GM21786 (cell line): ENCODE results near the gene CNST.
"Not testable (repeated sequence)": the region's sequence is repeated elsewhere in the genome, so short reads cannot be mapped to it uniquely, and the experiment has no call there.

ENCODE experiments used
- ATAC-seq: cut with Tn5 transposase; IDR thresholded peaks from one replicate; pipeline ENCODE4 v1.9.1; 2021; ENCODE audit not compliant: unreplicated experiment

CNST gene

GRCh38 chr1:246705368-246705767 lies 139.1 kb downstream of the CNST start:
- ATAC-seq: no peak

DNA sequence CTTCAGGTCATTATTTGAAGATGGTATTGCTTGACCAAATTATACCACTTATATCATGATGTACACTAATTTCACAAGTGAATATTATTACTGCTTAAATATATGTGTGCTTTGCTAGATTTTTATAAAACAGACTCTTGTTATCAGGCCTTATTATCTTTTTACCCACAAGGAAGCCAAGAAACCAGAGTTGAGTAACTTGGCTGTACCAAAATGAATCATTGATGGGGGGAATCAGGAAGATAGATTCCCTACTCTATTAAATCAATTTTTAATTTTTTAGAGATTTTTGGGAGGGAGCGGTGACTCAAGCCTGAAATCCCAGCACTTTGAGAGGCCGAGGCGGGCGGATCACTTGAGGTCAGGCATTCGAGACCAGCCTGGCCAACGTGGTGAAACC lies 141.9 kb downstream of the CNST start:
- no peak for ATAC-seq

DNA sequence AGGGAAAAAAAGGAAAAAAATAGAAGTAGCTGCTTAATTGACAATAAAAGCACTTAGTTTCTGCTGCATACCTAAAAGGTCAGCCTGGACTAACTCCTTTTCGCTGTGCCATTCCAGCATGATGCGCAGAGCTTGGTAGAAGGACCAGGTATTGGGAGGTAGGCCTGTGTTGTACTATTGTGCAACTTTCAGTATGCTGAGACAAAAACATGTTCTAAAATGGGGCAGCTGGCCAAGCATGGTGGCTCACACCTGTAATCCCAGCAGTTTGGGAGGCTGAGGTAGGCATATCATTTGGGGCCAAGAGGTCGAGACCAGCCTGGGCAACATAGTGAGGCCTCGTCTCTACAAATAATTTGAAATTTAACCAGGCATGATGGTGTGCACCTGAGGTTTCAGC lies 142.9 kb downstream of the CNST start:
- ATAC-seq: no peak

DNA sequence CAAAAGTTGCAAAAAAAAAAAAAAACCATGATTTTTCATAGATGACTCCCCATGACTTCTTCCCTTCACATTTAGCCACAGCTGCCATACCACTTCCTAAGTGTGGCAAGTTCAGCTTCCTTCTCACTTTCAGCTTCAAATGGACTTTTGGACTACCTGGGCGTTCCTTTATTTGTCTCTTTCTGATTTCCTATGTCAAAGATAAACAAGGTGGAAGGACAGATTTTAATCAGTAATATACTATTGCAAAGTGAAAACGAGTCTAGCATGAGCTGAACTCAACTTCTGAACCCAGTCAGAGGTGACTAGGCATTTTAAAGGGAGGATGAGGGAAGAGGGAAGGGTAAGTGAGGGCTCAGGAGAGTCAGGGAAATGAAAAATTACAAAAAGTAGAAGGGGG lies 143.6 kb downstream of the CNST start:
- ATAC-seq: no peak

DNA sequence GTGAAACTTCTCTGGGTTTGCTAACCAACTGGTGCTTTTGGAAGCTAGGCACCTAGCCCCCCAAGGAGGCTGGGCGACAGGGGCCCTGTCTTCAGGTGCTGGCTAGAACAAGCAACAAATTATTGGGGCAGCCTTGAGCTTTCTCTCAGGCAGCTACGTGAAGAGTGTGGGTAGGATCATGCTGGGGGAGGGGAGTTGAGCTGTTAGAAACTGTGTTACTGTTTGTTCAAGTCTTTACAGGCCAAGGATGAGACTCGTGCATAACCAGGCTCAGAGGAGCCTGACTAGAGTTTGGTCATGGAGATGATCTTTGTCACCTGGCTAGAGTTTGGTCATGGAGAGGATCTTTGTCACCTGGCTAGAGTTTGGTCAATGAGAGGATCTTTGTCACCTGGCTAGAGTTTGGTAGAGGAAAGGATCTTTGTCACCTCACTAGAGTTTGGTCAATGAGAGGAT lies 145.3 kb downstream of the CNST start:
- ATAC-seq: no peak

DNA sequence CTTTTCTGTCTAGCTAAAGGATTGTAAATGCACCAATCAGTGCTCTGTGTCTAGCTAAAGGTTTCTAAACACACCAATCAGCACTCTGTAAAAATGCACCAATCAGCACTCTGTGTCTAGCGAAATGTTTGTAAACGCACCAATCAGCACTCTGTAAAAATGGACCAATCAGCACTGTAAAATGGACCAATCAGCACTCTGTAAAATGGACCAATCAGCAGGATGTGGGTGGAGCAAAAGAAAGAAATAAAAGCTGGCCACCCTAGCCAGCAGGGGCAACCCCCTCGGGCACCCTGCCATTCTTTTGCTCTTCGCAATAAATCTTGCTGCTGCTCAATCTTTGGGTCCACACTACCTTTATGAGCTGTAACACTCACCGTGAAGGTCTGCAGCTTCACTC lies 146.2 kb downstream of the CNST start:
- ATAC-seq: not testable (repeated sequence)
